ENCODE results near the gene SNTG2.

DNA sequence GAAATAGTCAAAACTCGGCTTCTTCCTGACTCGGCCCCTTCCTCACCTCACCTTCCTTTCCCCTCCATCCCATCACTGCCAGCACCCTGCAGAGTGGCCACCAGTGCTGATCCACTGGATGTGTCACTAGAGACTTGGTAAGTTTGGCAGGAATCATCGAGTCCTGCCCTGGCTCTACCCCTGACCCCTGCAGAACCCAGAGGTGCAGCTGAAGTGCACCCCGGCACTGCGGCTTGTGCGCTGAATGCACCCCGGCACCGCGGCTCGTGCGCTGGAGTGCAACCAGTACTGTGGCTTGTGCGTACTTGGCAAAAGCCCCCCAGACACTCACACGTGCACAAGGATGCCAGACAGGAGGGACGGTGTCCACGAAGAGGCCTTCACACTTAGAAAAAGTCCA, 206.5 kb downstream of the SNTG2 start:
- TF ChIP-seq, protein P1, sequence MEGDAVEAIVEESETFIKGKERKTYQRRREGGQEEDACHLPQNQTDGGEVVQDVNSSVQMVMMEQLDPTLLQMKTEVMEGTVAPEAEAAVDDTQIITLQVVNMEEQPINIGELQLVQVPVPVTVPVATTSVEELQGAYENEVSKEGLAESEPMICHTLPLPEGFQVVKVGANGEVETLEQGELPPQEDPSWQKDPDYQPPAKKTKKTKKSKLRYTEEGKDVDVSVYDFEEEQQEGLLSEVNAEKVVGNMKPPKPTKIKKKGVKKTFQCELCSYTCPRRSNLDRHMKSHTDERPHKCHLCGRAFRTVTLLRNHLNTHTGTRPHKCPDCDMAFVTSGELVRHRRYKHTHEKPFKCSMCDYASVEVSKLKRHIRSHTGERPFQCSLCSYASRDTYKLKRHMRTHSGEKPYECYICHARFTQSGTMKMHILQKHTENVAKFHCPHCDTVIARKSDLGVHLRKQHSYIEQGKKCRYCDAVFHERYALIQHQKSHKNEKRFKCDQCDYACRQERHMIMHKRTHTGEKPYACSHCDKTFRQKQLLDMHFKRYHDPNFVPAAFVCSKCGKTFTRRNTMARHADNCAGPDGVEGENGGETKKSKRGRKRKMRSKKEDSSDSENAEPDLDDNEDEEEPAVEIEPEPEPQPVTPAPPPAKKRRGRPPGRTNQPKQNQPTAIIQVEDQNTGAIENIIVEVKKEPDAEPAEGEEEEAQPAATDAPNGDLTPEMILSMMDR (IDR thresholded peaks at IDR 0.05), result no peak
- no peak for TF ChIP-seq ZNF232 (CRISPR knock-in tag; IDR thresholded peaks at IDR 0.05)
- TF ChIP-seq, protein P2, sequence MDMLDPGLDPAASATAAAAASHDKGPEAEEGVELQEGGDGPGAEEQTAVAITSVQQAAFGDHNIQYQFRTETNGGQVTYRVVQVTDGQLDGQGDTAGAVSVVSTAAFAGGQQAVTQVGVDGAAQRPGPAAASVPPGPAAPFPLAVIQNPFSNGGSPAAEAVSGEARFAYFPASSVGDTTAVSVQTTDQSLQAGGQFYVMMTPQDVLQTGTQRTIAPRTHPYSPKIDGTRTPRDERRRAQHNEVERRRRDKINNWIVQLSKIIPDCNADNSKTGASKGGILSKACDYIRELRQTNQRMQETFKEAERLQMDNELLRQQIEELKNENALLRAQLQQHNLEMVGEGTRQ (CRISPR knock-in tag; IDR thresholded peaks at IDR 0.05), result no peak
- TF ChIP-seq ESRRA (CRISPR knock-in tag; IDR thresholded peaks at IDR 0.05; ENCODE audit: borderline replicate concordance), result no peak
- TF ChIP-seq FOXP1 (CRISPR knock-in tag; IDR thresholded peaks at IDR 0.05; ENCODE audit: borderline replicate concordance), result no peak
- TF ChIP-seq, protein P3, sequence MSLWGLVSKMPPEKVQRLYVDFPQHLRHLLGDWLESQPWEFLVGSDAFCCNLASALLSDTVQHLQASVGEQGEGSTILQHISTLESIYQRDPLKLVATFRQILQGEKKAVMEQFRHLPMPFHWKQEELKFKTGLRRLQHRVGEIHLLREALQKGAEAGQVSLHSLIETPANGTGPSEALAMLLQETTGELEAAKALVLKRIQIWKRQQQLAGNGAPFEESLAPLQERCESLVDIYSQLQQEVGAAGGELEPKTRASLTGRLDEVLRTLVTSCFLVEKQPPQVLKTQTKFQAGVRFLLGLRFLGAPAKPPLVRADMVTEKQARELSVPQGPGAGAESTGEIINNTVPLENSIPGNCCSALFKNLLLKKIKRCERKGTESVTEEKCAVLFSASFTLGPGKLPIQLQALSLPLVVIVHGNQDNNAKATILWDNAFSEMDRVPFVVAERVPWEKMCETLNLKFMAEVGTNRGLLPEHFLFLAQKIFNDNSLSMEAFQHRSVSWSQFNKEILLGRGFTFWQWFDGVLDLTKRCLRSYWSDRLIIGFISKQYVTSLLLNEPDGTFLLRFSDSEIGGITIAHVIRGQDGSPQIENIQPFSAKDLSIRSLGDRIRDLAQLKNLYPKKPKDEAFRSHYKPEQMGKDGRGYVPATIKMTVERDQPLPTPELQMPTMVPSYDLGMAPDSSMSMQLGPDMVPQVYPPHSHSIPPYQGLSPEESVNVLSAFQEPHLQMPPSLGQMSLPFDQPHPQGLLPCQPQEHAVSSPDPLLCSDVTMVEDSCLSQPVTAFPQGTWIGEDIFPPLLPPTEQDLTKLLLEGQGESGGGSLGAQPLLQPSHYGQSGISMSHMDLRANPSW (CRISPR knock-in tag; conservative IDR thresholded peaks at IDR 0.05; ENCODE audit: low read depth), result no peak
- no peak for TF ChIP-seq IRF2 (CRISPR knock-in tag; IDR thresholded peaks at IDR 0.05; ENCODE audit: borderline replicate concordance, low read depth)
- TF ChIP-seq, protein P4, sequence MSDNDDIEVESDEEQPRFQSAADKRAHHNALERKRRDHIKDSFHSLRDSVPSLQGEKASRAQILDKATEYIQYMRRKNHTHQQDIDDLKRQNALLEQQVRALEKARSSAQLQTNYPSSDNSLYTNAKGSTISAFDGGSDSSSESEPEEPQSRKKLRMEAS (CRISPR knock-in tag; IDR thresholded peaks at IDR 0.05), result no peak
- TF ChIP-seq NFE2L1 (CRISPR knock-in tag; IDR thresholded peaks at IDR 0.05), result no peak
